Parathyroid adenoma (tissue), 2 donors: ENCODE data around the gene NAT9.

Source experiments
- H2AFZ ChIP-seq: fragments of 300-600 bp; sonication (generic); one replicate; pipeline ENCODE4 v1.7.0; 2017; ENCODE audit warnings: antibody characterized with exemption, mild to moderate bottlenecking
- H3K27ac ChIP-seq: fragments of 300-600 bp; sonication (generic); one replicate; pipeline ENCODE4 v1.7.0; 2017
- H3K27me3 ChIP-seq: fragments of 300-600 bp; sonication (generic); one replicate; pipeline ENCODE4 v1.7.0; 2017; ENCODE audit warnings: low read length; ENCODE audit not compliant: control insufficient read depth, insufficient read depth
- H3K36me3 ChIP-seq: fragments of 300-600 bp; sonication (generic); one replicate; pipeline ENCODE4 v1.7.0; 2017; ENCODE audit warnings: low read length; ENCODE audit not compliant: control insufficient read depth, insufficient read depth
- H3K4me1 ChIP-seq: fragments of 300-600 bp; sonication (generic); one replicate; pipeline ENCODE4 v1.7.0; 2017; ENCODE audit warnings: control low read depth
- H3K4me2 ChIP-seq: fragments of 300-600 bp; sonication (generic); one replicate; pipeline ENCODE4 v1.7.0; 2017; ENCODE audit warnings: low read length
- H3K4me3 ChIP-seq: fragments of 300-600 bp; sonication (generic); one replicate; pipeline ENCODE4 v1.7.0; 2017; ENCODE audit warnings: low read depth, low read length
- H3K79me2 ChIP-seq: fragments of 300-600 bp; sonication (generic); one replicate; pipeline ENCODE4 v1.7.0; 2017; ENCODE audit warnings: control low read depth
- H3K9ac ChIP-seq: fragments of 300-600 bp; sonication (generic); one replicate; pipeline ENCODE4 v1.7.0; 2017; ENCODE audit warnings: mild to moderate bottlenecking
- H3K9me3 ChIP-seq: fragments of 300-600 bp; sonication (generic); one replicate; pipeline ENCODE4 v1.7.0; 2017; ENCODE audit warnings: low read length; ENCODE audit not compliant: control insufficient read depth
- TF ChIP-seq, protein P1 (sequence below): fragments of 300-600 bp; sonication (generic); IDR thresholded peaks from one replicate; pipeline ENCODE4 v1.7.0; 2017; ENCODE audit warnings: antibody characterized with exemption, mild to moderate bottlenecking
- donor health status: primary hyperparathyroidism.

Gene NAT9

DNA sequence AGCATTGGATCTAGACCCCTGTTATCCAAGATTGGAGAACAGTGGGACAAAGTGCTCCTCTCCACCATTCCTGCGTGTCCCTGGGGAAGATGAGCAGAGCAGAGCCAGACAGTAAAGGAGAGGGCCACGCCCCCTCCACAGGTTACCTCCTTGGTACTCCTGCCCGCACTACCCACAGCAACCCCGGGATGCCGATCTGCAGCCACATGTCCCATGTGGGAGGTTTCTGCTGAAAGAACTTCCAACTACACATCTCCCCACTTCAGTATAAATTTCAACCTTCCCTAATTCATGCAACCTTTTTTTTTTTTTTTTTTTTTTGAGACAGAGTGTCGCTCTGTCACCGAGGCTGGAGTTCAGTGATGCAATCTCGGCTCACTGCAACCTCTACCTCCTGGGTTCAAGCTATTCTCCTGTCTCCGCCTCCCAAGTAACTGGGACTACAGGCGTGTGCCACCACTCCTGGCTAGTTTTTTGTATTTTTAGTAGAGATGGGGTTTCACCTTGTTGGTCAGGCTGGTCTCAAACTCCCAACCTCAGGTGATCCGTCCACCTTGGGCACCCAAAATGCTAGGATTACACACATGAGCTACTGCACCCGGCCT lies 36.8 kb downstream of the NAT9 start:
- Histone ChIP-seq H2AFZ (no peak overlapping the region), H3K9ac (no peak overlapping the region), H3K79me2 (no peaks in the 10 kb centered on the region), H3K4me1 (no peaks in the 10 kb centered on the region), H3K27me3 (peaks cover 5% of the 10 kb centered on the region), H3K9me3 (no peaks in the 10 kb centered on the region), H3K27ac (no peak overlapping the region), H3K4me2 (no peak overlapping the region), H3K4me3 (no peak overlapping the region), H3K36me3 (no peaks in the 10 kb centered on the region)
- TF ChIP-seq, protein P1, sequence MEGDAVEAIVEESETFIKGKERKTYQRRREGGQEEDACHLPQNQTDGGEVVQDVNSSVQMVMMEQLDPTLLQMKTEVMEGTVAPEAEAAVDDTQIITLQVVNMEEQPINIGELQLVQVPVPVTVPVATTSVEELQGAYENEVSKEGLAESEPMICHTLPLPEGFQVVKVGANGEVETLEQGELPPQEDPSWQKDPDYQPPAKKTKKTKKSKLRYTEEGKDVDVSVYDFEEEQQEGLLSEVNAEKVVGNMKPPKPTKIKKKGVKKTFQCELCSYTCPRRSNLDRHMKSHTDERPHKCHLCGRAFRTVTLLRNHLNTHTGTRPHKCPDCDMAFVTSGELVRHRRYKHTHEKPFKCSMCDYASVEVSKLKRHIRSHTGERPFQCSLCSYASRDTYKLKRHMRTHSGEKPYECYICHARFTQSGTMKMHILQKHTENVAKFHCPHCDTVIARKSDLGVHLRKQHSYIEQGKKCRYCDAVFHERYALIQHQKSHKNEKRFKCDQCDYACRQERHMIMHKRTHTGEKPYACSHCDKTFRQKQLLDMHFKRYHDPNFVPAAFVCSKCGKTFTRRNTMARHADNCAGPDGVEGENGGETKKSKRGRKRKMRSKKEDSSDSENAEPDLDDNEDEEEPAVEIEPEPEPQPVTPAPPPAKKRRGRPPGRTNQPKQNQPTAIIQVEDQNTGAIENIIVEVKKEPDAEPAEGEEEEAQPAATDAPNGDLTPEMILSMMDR = no peak

GRCh38 chr17:74738051-74738996 lies 37.8 kb downstream of the NAT9 start:
- peaks cover 5% of the 10 kb centered on the region for H3K27me3 ChIP-seq
- no peaks in the 10 kb centered on the region for H3K9me3 ChIP-seq
- TF ChIP-seq, protein P1 = no peak
- no peaks in the 10 kb centered on the region for H3K36me3 ChIP-seq
- no peak overlapping the region for H2AFZ ChIP-seq
- no peaks in the 10 kb centered on the region for H3K4me1 ChIP-seq
- no peak overlapping the region for H3K9ac ChIP-seq
- no peak overlapping the region for H3K4me2 ChIP-seq
- no peak overlapping the region for H3K4me3 ChIP-seq
- H3K27ac ChIP-seq = no peak overlapping the region
- no peaks in the 10 kb centered on the region for H3K79me2 ChIP-seq

DNA sequence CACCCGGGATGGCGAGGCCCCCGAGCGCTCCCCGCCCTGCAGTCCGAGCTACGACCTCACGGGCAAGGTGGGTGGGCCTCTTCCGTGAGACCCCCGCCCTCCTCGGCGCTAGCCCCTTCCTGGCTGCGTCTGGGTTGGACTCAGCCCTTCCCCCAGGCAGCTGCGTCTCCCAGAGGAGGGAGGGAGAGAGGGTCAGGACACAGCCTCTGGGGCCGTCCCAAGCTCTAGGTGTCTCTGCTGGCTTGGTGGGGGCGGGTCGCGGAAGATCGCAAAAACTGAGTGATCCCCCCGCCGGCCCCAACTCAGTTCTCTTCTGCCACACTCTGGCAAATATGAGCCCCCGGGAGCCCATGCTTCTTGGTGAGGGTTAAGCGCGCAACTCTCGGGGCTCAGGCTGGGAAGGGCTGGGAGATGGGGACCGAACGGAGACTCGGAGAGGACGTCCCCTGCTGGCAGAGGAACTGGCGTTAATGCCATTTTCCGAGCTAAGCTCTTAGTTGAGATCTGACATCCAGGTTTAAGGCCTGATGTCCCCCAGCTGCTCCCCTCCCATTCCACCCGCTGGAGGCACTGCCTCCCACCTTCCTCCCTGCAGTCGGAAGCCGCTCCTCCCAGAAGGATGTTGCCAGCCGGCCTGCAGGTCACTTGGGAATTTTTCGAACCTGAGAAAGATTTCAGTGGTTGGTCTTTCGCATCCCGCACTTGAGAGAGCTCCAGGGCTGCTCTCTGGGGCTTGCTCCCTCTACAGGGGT lies 38.7 kb downstream of the NAT9 start:
- H3K4me3 ChIP-seq = no peak overlapping the region
- no peaks in the 10 kb centered on the region for H3K79me2 ChIP-seq
- no peaks in the 10 kb centered on the region for H3K4me1 ChIP-seq
- no peaks in the 10 kb centered on the region for H3K9me3 ChIP-seq
- H3K9ac ChIP-seq = no peak overlapping the region
- no peak overlapping the region for H2AFZ ChIP-seq
- no peak overlapping the region for H3K27ac ChIP-seq
- no peaks in the 10 kb centered on the region for H3K36me3 ChIP-seq
- TF ChIP-seq, protein P1 = peak; percentile 30
- peaks cover 5% of the 10 kb centered on the region for H3K27me3 ChIP-seq
- H3K4me2 ChIP-seq = no peak overlapping the region

GRCh38 chr17:74736513-74737298 lies 39.4 kb downstream of the NAT9 start, which contains the start of gene RAB37:
RAB37 (plus strand) TSS chr17:74737256; CDS start chr17:74737273, 17 bp downstream.
- Histone ChIP-seq H3K27ac (no peak within 1 kb of the TSS), H3K4me1 (no peaks in the 10 kb centered on the region), H3K9ac (no peak within 1 kb of the TSS), H3K79me2 (no peaks in the 10 kb centered on the region), H3K36me3 (no peaks in the 10 kb centered on the region), H2AFZ (peak within 1 kb of the TSS; percentile 25), H3K27me3 (peaks cover 5% of the 10 kb centered on the region), H3K4me3 (peak within 1 kb of the TSS; percentile 2), H3K9me3 (no peaks in the 10 kb centered on the region), H3K4me2 (peak within 1 kb of the TSS; percentile 53)
- TF ChIP-seq, protein P1 = no peak
